H9 (cell line): ENCODE data around the gene ARMC5. TPM values are rescaled to one million over a fixed set of nuclear protein-coding genes. Genes with fewer than 3 reads are reported as not detected.

Source experiments
- DNase-seq: peaks from one replicate; pipeline ENCODE4 v3.0.0-alpha.2; 2017
- H2AFZ ChIP-seq: one replicate; pipeline ENCODE4 v1.6.1; 2013; ENCODE audit warnings: mild to moderate bottlenecking, low read length, control low read depth, moderate library complexity
- H2AK5ac ChIP-seq: 2 replicates; pipeline ENCODE4 v1.6.1; 2013; ENCODE audit warnings: low read length, control low read depth, mixed read lengths; ENCODE audit not compliant: insufficient read length
- H2BK120ac ChIP-seq: one replicate; pipeline ENCODE4 v1.6.1; 2013; ENCODE audit warnings: low read depth, mild to moderate bottlenecking, low read length, control low read depth, inconsistent platforms; ENCODE audit not compliant: poor library complexity, severe bottlenecking
- H2BK12ac ChIP-seq: 2 replicates; pipeline ENCODE4 v1.6.1; 2013; ENCODE audit warnings: low read length, control low read depth, mixed read lengths, low read depth; ENCODE audit not compliant: insufficient read length
- H2BK15ac ChIP-seq: 2 replicates; pipeline ENCODE4 v1.6.1; 2013; ENCODE audit warnings: low read depth, low read length, control low read depth
- H2BK20ac ChIP-seq: one replicate; pipeline ENCODE4 v1.6.1; 2013; ENCODE audit warnings: low read depth, mild to moderate bottlenecking, low read length, control low read depth, inconsistent platforms; ENCODE audit not compliant: poor library complexity, severe bottlenecking
- H2BK5ac ChIP-seq: 2 replicates; pipeline ENCODE4 v1.6.1; 2013; ENCODE audit warnings: low read length, control low read depth, mixed read lengths; ENCODE audit not compliant: insufficient read length
- H3K14ac ChIP-seq: 2 replicates; pipeline ENCODE4 v1.6.1; 2013; ENCODE audit warnings: low read length, control low read depth; ENCODE audit not compliant: insufficient read depth
- H3K18ac ChIP-seq: 2 replicates; pipeline ENCODE4 v1.6.1; 2013; ENCODE audit warnings: low read depth, mild to moderate bottlenecking, mixed read lengths, low read length, control low read depth; ENCODE audit not compliant: insufficient read length
- H3K23ac ChIP-seq: 2 replicates; pipeline ENCODE4 v1.6.1; 2013; ENCODE audit warnings: low read length, control low read depth, mixed read lengths, low read depth; ENCODE audit not compliant: insufficient read length
- H3K23me2 ChIP-seq: 2 replicates; pipeline ENCODE4 v1.6.1; 2013; ENCODE audit warnings: low read depth, mild to moderate bottlenecking, mixed read lengths, low read length, control low read depth; ENCODE audit not compliant: insufficient read length, poor library complexity, severe bottlenecking
- H3K27ac ChIP-seq: 2 replicates; pipeline ENCODE4 v1.5.1; 2013; ENCODE audit warnings: low read length, control low read depth, mixed read lengths, low read depth; ENCODE audit not compliant: insufficient read length
- H3K27me3 ChIP-seq: 2 replicates; pipeline ENCODE4 v1.6.1; 2013; ENCODE audit warnings: low read length, control low read depth, inconsistent platforms; ENCODE audit not compliant: insufficient read depth
- H3K4ac ChIP-seq: 2 replicates; pipeline ENCODE4 v1.6.1; 2013; ENCODE audit warnings: low read depth, mild to moderate bottlenecking, control low read depth, inconsistent platforms, low read length, moderate library complexity
- H3K4me1 ChIP-seq: 2 replicates; pipeline ENCODE4 v1.6.1; 2013; ENCODE audit warnings: low read length, control low read depth, inconsistent platforms; ENCODE audit not compliant: insufficient read depth
- H3K4me2 ChIP-seq: 2 replicates; pipeline ENCODE4 v1.6.1; 2013; ENCODE audit warnings: low read length, control low read depth, mixed read lengths; ENCODE audit not compliant: insufficient read length, insufficient read depth
- H3K56ac ChIP-seq: 2 replicates; pipeline ENCODE4 v1.6.1; 2013; ENCODE audit warnings: low read depth, mild to moderate bottlenecking, mixed read lengths, low read length, control low read depth; ENCODE audit not compliant: insufficient read length
- H3K79me1 ChIP-seq: 2 replicates; pipeline ENCODE4 v1.6.1; 2013; ENCODE audit warnings: low read depth, mild to moderate bottlenecking, moderate library complexity, low read length, control low read depth, inconsistent platforms; ENCODE audit not compliant: insufficient read depth, poor library complexity, severe bottlenecking
- H3K79me2 ChIP-seq: 2 replicates; pipeline ENCODE4 v1.6.1; 2013; ENCODE audit warnings: low read length, control low read depth, inconsistent platforms; ENCODE audit not compliant: insufficient read depth
- H3K9ac ChIP-seq: 2 replicates; pipeline ENCODE4 v1.6.1; 2013; ENCODE audit warnings: low read length, control low read depth, mixed read lengths; ENCODE audit not compliant: insufficient read length; ENCODE audit errors: extremely low read depth
- H3K9me3 ChIP-seq: one replicate; pipeline ENCODE4 v1.6.1; 2013; ENCODE audit warnings: low read depth, low read length, inconsistent platforms; ENCODE audit not compliant: control insufficient read depth
- H3T11ph ChIP-seq: one replicate; pipeline ENCODE4 v1.6.1; 2013; ENCODE audit warnings: mild to moderate bottlenecking, low read length, control low read depth, inconsistent platforms
- H4K20me1 ChIP-seq: one replicate; pipeline ENCODE4 v1.6.1; 2013; ENCODE audit not compliant: control insufficient read depth, insufficient read length, insufficient read depth
- H4K5ac ChIP-seq: 2 replicates; pipeline ENCODE4 v1.6.1; 2013; ENCODE audit warnings: low read depth, mild to moderate bottlenecking, mixed read lengths, low read length, control low read depth; ENCODE audit not compliant: insufficient read length
- H4K8ac ChIP-seq: replicated peaks from 2 replicates; pipeline ENCODE4 v1.6.1; 2013; ENCODE audit warnings: low read length, control low read depth, mixed read lengths, low read depth; ENCODE audit not compliant: insufficient read length
- H4K91ac ChIP-seq: 2 replicates; pipeline ENCODE4 v1.6.1; 2013; ENCODE audit warnings: low read depth, mild to moderate bottlenecking, moderate library complexity, mixed read lengths, low read length, control low read depth; ENCODE audit not compliant: insufficient read length
- H3K27ac Mint-ChIP-seq, 3 experiments: 2 replicates in 2 of 3; 3 replicates in 1 of 3; pipeline ENCODE4 v1.8.0; 2020 to 2021; ENCODE audit warnings: mixed read lengths in 3 of 3, mild to moderate bottlenecking in 1 of 3, moderate library complexity in 1 of 3
- H3K27me3 Mint-ChIP-seq: 2 replicates; pipeline ENCODE4 v1.8.0; 2021; ENCODE audit warnings: low read depth, mild to moderate bottlenecking, moderate library complexity, mixed read lengths
- H3K36me3 Mint-ChIP-seq, 3 experiments: 2 replicates in 2 of 3; 3 replicates in 1 of 3; pipeline ENCODE4 v1.8.0; 2020 to 2021; ENCODE audit warnings: low read depth in 3 of 3, mixed read lengths in 3 of 3; ENCODE audit not compliant: insufficient read depth in 1 of 3
- H3K4me1 Mint-ChIP-seq, 2 experiments: 2 replicates each; pipeline ENCODE4 v1.8.0; 2020; ENCODE audit warnings: mixed read lengths in 2 of 2
- H3K4me3 Mint-ChIP-seq, 2 experiments: 2 replicates in 1 of 2; 3 replicates in 1 of 2; pipeline ENCODE4 v1.8.0; 2020 to 2021; ENCODE audit warnings: mild to moderate bottlenecking in 2 of 2, mixed read lengths in 2 of 2, moderate library complexity in 1 of 2
- H3K9me3 Mint-ChIP-seq, 2 experiments: 2 replicates in 1 of 2; 3 replicates in 1 of 2; pipeline ENCODE4 v1.8.0; 2020; ENCODE audit warnings: mild to moderate bottlenecking in 2 of 2, mixed read lengths in 2 of 2, moderate library complexity in 1 of 2
- WGBS: extraction: QIAGEN DNeasy Blood & Tissue Kit; methylation state at CpG from one replicate; pipeline ENCODE4 v1.1.7; 2013; ENCODE audit warnings: missing lambda C conversion rate, low lambda C conversion rate, mixed read lengths; ENCODE audit not compliant: insufficient read length; ENCODE audit errors: extremely low coverage; 5-methylcytosine and 5-hydroxymethylcytosine counted together
- total RNA-seq: library from RNA; stranded (reverse); gene quantifications from 2 replicates; pipeline ENCODE4 v1.2.1, GENCODE V29; 2021
- TF ChIP-seq, protein P1 (sequence below): fragments of 200-600 bp; sonication (generic); conservative IDR thresholded peaks from 3 replicates; pipeline ENCODE4 v1.8.0; 2021; ENCODE audit warnings: antibody characterized with exemption, mild to moderate bottlenecking

The ARMC5 gene
- total RNA-seq, 1 experiment from 2014 or later: 18.7 TPM

DNA sequence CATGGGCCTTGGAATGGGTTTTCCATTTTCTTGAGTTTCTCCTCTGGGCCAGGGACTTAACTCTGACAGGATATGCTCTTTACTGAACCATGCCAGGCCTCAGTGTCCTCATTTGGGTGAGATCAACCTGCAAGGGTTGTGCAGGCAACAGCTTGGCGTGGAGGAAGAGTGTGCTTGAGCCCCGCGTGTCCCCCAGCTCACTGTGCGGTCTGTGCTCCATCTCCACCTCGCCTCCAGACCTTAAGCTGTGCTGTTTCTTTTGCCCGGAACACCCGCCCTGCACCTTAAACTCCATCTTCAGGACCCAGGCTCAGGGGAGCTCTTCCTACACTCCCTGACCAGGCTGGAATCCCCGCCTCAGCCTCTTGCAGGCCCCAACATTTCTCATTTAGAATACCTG, 39.2 kb downstream of the ARMC5 start:
- no peak overlapping the region for H3K27ac ChIP-seq
- H3K4me1 Mint-ChIP-seq: peaks cover 18% of the 10 kb centered on the region in 2 experiments
- no CpG with 5 or more reads among the region's 8 CpGs for WGBS

More for the DNA sequence above, 39.2 kb downstream of the ARMC5 start:
- no peak overlapping the region for H4K8ac ChIP-seq
- H3K4ac ChIP-seq: no peak overlapping the region
- Mint-ChIP-seq H3K27me3 (no peaks in the 10 kb centered on the region), H3K27ac (no peak overlapping the region; a peak in 1 of 7 replicates), H3K9me3 (no peaks in the 10 kb centered on the region), H3K36me3 (peaks cover 5 to 48% (median 25%) of the 10 kb centered on the region in 3 experiments), H3K4me3 (no peak overlapping the region)
- no peak overlapping the region for H2AK5ac ChIP-seq
- no peak overlapping the region for H2BK120ac ChIP-seq
- no peak overlapping the region for H2BK20ac ChIP-seq
- H3K4me1 ChIP-seq: peaks cover 6% of the 10 kb centered on the region; the same call in 1 of the 2 replicates
- H2BK12ac ChIP-seq: no peak overlapping the region
- no peak overlapping the region for H3K4me2 ChIP-seq
- H3K23ac ChIP-seq: no peak overlapping the region
- no peak overlapping the region for H4K91ac ChIP-seq
- no peaks in the 10 kb centered on the region for H3K79me2 ChIP-seq
- DNase-seq: no peak
- no peaks in the 10 kb centered on the region for H3K79me1 ChIP-seq
- no peak overlapping the region for H3K9ac ChIP-seq
- no peaks in the 10 kb centered on the region for H3K9me3 ChIP-seq
- no peak overlapping the region for H2BK5ac ChIP-seq
- H4K5ac ChIP-seq: no peak overlapping the region
- H2AFZ ChIP-seq: no peak overlapping the region
- H4K20me1 ChIP-seq: no peaks in the 10 kb centered on the region
- H3K27me3 ChIP-seq: no peaks in the 10 kb centered on the region
- H2BK15ac ChIP-seq: no peak overlapping the region
- H3T11ph ChIP-seq: no peak overlapping the region
- H3K56ac ChIP-seq: no peak overlapping the region
- H3K18ac ChIP-seq: no peak overlapping the region
- no peak overlapping the region; the same call in 1 of the 2 replicates for H3K14ac ChIP-seq
- TF ChIP-seq, protein P1, sequence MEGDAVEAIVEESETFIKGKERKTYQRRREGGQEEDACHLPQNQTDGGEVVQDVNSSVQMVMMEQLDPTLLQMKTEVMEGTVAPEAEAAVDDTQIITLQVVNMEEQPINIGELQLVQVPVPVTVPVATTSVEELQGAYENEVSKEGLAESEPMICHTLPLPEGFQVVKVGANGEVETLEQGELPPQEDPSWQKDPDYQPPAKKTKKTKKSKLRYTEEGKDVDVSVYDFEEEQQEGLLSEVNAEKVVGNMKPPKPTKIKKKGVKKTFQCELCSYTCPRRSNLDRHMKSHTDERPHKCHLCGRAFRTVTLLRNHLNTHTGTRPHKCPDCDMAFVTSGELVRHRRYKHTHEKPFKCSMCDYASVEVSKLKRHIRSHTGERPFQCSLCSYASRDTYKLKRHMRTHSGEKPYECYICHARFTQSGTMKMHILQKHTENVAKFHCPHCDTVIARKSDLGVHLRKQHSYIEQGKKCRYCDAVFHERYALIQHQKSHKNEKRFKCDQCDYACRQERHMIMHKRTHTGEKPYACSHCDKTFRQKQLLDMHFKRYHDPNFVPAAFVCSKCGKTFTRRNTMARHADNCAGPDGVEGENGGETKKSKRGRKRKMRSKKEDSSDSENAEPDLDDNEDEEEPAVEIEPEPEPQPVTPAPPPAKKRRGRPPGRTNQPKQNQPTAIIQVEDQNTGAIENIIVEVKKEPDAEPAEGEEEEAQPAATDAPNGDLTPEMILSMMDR: no peak
- no peaks in the 10 kb centered on the region for H3K23me2 ChIP-seq
